Neural progenitor cell (in vitro differentiated cells): ENCODE data around the gene OPCML. TPM values are rescaled to one million over a fixed set of nuclear protein-coding genes. Genes with fewer than 3 reads are reported as not detected.

Experiments used
- DNase-seq: peaks from one replicate; pipeline ENCODE4 v3.0.0-alpha.2; 2016; ENCODE audit warnings: low spot score
- H2AFZ ChIP-seq: fragments of 200-600 bp; sonication (generic); replicated peaks from 2 replicates; pipeline ENCODE4 v1.6.1; 2016; ENCODE audit warnings: antibody characterized with exemption
- H3F3A ChIP-seq: fragments of 200-600 bp; sonication (generic); 2 replicates; pipeline ENCODE4 v1.6.1; 2016; ENCODE audit warnings: antibody characterized with exemption, low read depth
- H3K27ac ChIP-seq: fragments of 200-600 bp; sonication (generic); 2 replicates; pipeline ENCODE4 v1.5.1; 2016; ENCODE audit warnings: mild to moderate bottlenecking
- H3K27me3 ChIP-seq: fragments of 200-600 bp; sonication (generic); 2 replicates; pipeline ENCODE4 v1.6.1; 2016; ENCODE audit warnings: mild to moderate bottlenecking, moderate library complexity
- H3K36me3 ChIP-seq: fragments of 200-600 bp; sonication (generic); 2 replicates; pipeline ENCODE4 v1.5.1; 2016
- H3K4me1 ChIP-seq: fragments of 200-600 bp; sonication (generic); 2 replicates; pipeline ENCODE4 v1.6.1; 2016; ENCODE audit warnings: mixed run types
- H3K4me2 ChIP-seq: fragments of 200-600 bp; sonication (generic); 2 replicates; pipeline ENCODE4 v1.6.1; 2016
- H3K4me3 ChIP-seq: fragments of 200-600 bp; sonication (generic); 2 replicates; pipeline ENCODE4 v1.5.1; 2016
- H3K79me2 ChIP-seq: fragments of 200-600 bp; sonication (generic); 2 replicates; pipeline ENCODE4 v1.6.1; 2016; ENCODE audit warnings: low read depth
- H3K9ac ChIP-seq: fragments of 200-600 bp; sonication (generic); 2 replicates; pipeline ENCODE4 v1.6.1; 2016
- H3K9me3 ChIP-seq: fragments of 200-600 bp; sonication (generic); 2 replicates; pipeline ENCODE4 v1.5.1; 2016; ENCODE audit warnings: low read depth
- H4K20me1 ChIP-seq: fragments of 200-600 bp; sonication (generic); 2 replicates; pipeline ENCODE4 v1.6.1; 2016; ENCODE audit warnings: low read depth
- H3K27ac Mint-ChIP-seq: 3 replicates; pipeline ENCODE4 v1.8.0; 2021; ENCODE audit warnings: mixed read lengths
- H3K27me3 Mint-ChIP-seq: 2 replicates; pipeline ENCODE4 v1.8.0; 2022; ENCODE audit warnings: low read depth, mild to moderate bottlenecking, inconsistent platforms, moderate library complexity, mixed read lengths; ENCODE audit not compliant: insufficient read depth
- H3K36me3 Mint-ChIP-seq: 3 replicates; pipeline ENCODE4 v1.8.0; 2021; ENCODE audit warnings: mixed read lengths
- H3K4me1 Mint-ChIP-seq: 3 replicates; pipeline ENCODE4 v1.8.0; 2021; ENCODE audit warnings: mixed read lengths
- H3K4me3 Mint-ChIP-seq: 3 replicates; pipeline ENCODE4 v1.8.0; 2021; ENCODE audit warnings: mild to moderate bottlenecking, moderate library complexity, mixed read lengths
- H3K9me3 Mint-ChIP-seq: 3 replicates; pipeline ENCODE4 v1.8.0; 2020; ENCODE audit warnings: mixed read lengths
- CTCF ChIP-seq: fragments of 200-600 bp; sonication (generic); IDR thresholded peaks from 2 replicates; pipeline ENCODE4 v1.5.1; 2017; ENCODE audit warnings: antibody characterized with exemption, mild to moderate bottlenecking
- EZH2 ChIP-seq: fragments of 200-600 bp; sonication (generic); IDR thresholded peaks from 2 replicates; pipeline ENCODE4 v1.6.1; 2017; ENCODE audit warnings: antibody characterized with exemption, mild to moderate bottlenecking, moderate library complexity
- EZH2phosphoT487 ChIP-seq: fragments of 200-600 bp; sonication (generic); IDR thresholded peaks from 2 replicates; pipeline ENCODE4 v1.6.1; 2017; ENCODE audit warnings: antibody characterized with exemption
- total RNA-seq: library from RNA; depleted of rRNA; stranded (reverse); fragments of >200 nt; gene quantifications from 2 replicates; pipeline ENCODE4 v1.2.3, GENCODE V29; 2015; ENCODE audit warnings: low replicate concordance

The OPCML gene
- total RNA-seq, 1 donor from 2014 or later: 0.02 TPM

- H3K4me3 Mint-ChIP-seq: no peak overlapping the region
- Histone ChIP-seq H3K4me3 (no peak overlapping the region), H3K9me3 (no peaks in the 10 kb centered on the region), H3K27ac (no peak overlapping the region), H4K20me1 (no peaks in the 10 kb centered on the region), H2AFZ (no peak overlapping the region), H3K79me2 (no peaks in the 10 kb centered on the region), H3K36me3 (no peaks in the 10 kb centered on the region), H3K27me3 (no peaks in the 10 kb centered on the region), H3K4me2 (no peak overlapping the region), H3K4me1 (peaks cover 7% of the 10 kb centered on the region), H3K9ac (no peak overlapping the region), H3F3A (no peaks in the 10 kb centered on the region)
- DNase-seq: no peak
- no peaks in the 10 kb centered on the region for H3K36me3 Mint-ChIP-seq
- H3K27ac Mint-ChIP-seq: no peak overlapping the region
- TF ChIP-seq CTCF (no peak), EZH2 (no peak), EZH2phosphoT487 (no peak)
- H3K4me1 Mint-ChIP-seq: no peaks in the 10 kb centered on the region
- H3K27me3 Mint-ChIP-seq: no peaks in the 10 kb centered on the region
- H3K9me3 Mint-ChIP-seq: no peaks in the 10 kb centered on the region
Measured at GRCh38 chr11:132414451-132414850, 1117.8 kb downstream of the OPCML start.

- H3F3A ChIP-seq: no peaks in the 10 kb centered on the region
- H3K36me3 Mint-ChIP-seq: no peaks in the 10 kb centered on the region
- no peaks in the 10 kb centered on the region for H3K27me3 ChIP-seq
- no peaks in the 10 kb centered on the region for H3K9me3 ChIP-seq
- H2AFZ ChIP-seq: no peak overlapping the region
- DNase-seq: no peak
- no peaks in the 10 kb centered on the region for H3K79me2 ChIP-seq
- no peaks in the 10 kb centered on the region for H4K20me1 ChIP-seq
- H3K36me3 ChIP-seq: no peaks in the 10 kb centered on the region
- no peak overlapping the region for H3K4me3 ChIP-seq
- no peak overlapping the region for H3K27ac Mint-ChIP-seq
- H3K27me3 Mint-ChIP-seq: peaks cover 2% of the 10 kb centered on the region
- peak; percentile 7 for TF ChIP-seq CTCF
- no peak for TF ChIP-seq EZH2phosphoT487
- no peak for TF ChIP-seq EZH2
- H3K4me1 ChIP-seq: peaks cover 6% of the 10 kb centered on the region
- H3K27ac ChIP-seq: no peak overlapping the region
- H3K4me2 ChIP-seq: no peak overlapping the region
- no peak overlapping the region for H3K9ac ChIP-seq
- no peak overlapping the region for H3K4me3 Mint-ChIP-seq
- no peaks in the 10 kb centered on the region for H3K9me3 Mint-ChIP-seq
- peaks cover 6% of the 10 kb centered on the region for H3K4me1 Mint-ChIP-seq
Measured at GRCh38 chr11:132410383-132410782, 1121.9 kb downstream of the OPCML start.

- no peaks in the 10 kb centered on the region for H3K9me3 ChIP-seq
- TF ChIP-seq EZH2 (no peak), EZH2phosphoT487 (no peak), CTCF (no peak)
- H3K4me1 ChIP-seq: peaks cover 6% of the 10 kb centered on the region
- Mint-ChIP-seq H3K27me3 (peaks cover 2% of the 10 kb centered on the region), H3K27ac (no peak overlapping the region), H3K4me3 (no peak overlapping the region), H3K36me3 (no peaks in the 10 kb centered on the region), H3K9me3 (no peaks in the 10 kb centered on the region), H3K4me1 (peaks cover 6% of the 10 kb centered on the region)
- H3K9ac ChIP-seq: no peak overlapping the region
- no peaks in the 10 kb centered on the region for H4K20me1 ChIP-seq
- no peaks in the 10 kb centered on the region for H3K79me2 ChIP-seq
- no peak for DNase-seq
- H3K36me3 ChIP-seq: no peaks in the 10 kb centered on the region
- H3K4me3 ChIP-seq: no peak overlapping the region
- no peak overlapping the region for H3K4me2 ChIP-seq
- H2AFZ ChIP-seq: no peak overlapping the region
- no peaks in the 10 kb centered on the region for H3F3A ChIP-seq
- H3K27me3 ChIP-seq: no peaks in the 10 kb centered on the region
- H3K27ac ChIP-seq: no peak overlapping the region
Measured at GRCh38 chr11:132409573-132410355, 1122.5 kb downstream of the OPCML start.
